Measurements from ENCODE around the gene CEP112.

Gene CEP112

DNA sequence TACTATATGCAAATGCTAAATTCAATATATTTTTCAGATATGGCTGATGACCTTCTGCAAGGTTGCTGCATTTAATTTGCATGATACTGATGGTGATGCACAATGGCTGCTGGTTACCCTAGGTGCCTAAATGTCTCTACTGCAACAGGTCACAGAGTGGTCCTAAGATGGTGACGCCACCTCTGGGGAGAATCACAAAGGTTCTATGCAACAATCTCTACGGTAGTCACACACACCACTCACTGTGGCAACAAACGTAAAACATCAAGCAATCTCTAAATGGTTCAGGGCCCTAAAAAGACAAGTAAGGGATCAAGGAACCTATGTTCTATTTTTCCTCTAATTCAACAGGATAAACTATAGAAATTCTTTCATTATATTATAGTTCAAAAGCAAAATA is 293.3 kb downstream of the CEP112 start:
- DNase-seq (ENCODE audit: insufficient read length, low spot score) (no peak), FAIRE-seq (no peak)
- TF ChIP-seq PAX5 (IDR thresholded peaks at IDR 0.05; ENCODE audit: insufficient read depth, low read length, severe bottlenecking) (no peak), TAF1 (IDR thresholded peaks at IDR 0.05; ENCODE audit: low read depth, low read length) (no peak), POLR2A (IDR thresholded peaks at IDR 0.05; ENCODE audit: low read depth, low read length) (no peak), POU2F2 (IDR thresholded peaks at IDR 0.05; ENCODE audit: low read depth, low read length) (no peak), SPI1 (IDR thresholded peaks at IDR 0.05; ENCODE audit: low read depth, low read length) (no peak)

DNA sequence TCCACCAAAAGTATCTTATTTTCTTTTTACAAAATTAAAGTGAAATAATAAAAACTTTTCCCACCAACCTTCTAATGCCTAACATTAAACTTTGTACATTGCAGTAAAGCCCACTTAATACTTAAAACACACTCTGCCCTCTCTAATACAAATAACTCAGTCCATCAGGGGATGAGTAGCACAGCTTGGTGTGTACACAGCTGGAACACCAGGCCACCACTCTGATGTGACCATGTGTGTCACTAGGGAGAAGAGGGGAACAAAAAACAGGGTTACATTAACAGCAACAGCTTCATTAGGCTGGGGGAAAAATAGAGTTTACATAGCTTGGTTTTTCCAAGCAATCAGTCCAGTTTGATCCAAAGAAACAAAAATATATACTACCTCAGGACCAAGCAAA is 295.0 kb downstream of the CEP112 start:
- FAIRE-seq = no peak
- TF ChIP-seq POLR2A (IDR thresholded peaks at IDR 0.05; ENCODE audit: low read depth, low read length) = no peak
- no peak for TF ChIP-seq POLR2AphosphoS5 (IDR thresholded peaks at IDR 0.05; ENCODE audit: low read depth, low read length)
- no peak for TF ChIP-seq PAX5 (IDR thresholded peaks at IDR 0.05; ENCODE audit: insufficient read depth, low read length, severe bottlenecking)
- no peak for TF ChIP-seq POU2F2 (IDR thresholded peaks at IDR 0.05; ENCODE audit: low read depth, low read length)
- TF ChIP-seq TAF1 (IDR thresholded peaks at IDR 0.05; ENCODE audit: low read depth, low read length) = no peak
- TF ChIP-seq SPI1 (IDR thresholded peaks at IDR 0.05; ENCODE audit: low read depth, low read length) = no peak
- DNase-seq (ENCODE audit: insufficient read length, low spot score) = no peak

DNA sequence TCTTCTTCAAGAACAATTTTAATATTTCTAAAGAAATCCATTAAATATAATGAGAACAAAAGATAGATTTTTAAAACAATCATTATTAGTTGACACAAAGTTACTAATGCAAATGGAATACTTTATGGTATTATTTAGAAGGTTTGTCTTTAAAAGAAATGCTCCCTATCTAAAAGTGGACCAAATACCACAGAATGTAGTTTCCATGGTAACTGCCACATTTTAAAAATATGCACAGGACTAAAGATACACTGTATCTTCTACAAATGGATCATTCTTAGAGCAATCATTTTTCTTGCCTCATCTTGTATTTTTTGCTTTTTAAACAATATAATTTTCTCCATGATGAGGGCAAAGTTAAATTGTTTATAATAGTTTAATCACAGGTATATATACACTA is 296.0 kb downstream of the CEP112 start:
- TF ChIP-seq TAF1 (IDR thresholded peaks at IDR 0.05; ENCODE audit: low read depth, low read length) (no peak), POLR2AphosphoS5 (IDR thresholded peaks at IDR 0.05; ENCODE audit: low read depth, low read length) (no peak), PAX5 (IDR thresholded peaks at IDR 0.05; ENCODE audit: insufficient read depth, low read length, severe bottlenecking) (no peak), SPI1 (IDR thresholded peaks at IDR 0.05; ENCODE audit: low read depth, low read length) (no peak)
- no peak for DNase-seq (ENCODE audit: insufficient read length, low spot score)
- no peak for FAIRE-seq

DNA sequence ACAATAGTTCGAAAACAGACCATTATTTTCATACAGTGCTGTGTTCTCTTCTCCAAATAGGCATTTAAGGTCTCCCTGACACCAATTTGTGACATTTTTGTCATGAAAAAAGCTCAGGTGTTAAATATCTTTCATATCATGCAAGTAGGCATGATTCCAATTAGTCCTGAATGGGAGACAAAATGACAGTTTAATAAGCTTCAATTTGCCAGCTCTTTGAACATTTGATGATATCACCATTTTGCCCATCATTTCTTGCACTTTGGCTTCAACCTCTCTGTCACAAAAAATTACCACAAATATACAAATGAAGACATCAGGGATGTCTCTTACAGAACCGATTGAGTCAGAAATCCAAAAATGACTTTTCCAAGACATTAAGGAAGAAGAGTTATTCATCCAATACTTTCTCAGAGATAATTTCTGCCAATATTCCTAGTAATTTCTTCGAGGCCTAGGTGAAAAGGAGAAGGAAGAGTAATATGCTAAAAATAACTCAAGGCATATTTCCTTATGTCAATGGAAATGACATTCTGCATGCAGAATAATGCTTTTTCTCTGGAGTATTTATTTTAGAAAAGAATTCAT is 298.1 kb downstream of the CEP112 start:
- no peak for TF ChIP-seq SPI1 (IDR thresholded peaks at IDR 0.05; ENCODE audit: low read depth, low read length)
- TF ChIP-seq TAF1 (IDR thresholded peaks at IDR 0.05; ENCODE audit: low read depth, low read length) = no peak
- no peak for TF ChIP-seq PAX5 (IDR thresholded peaks at IDR 0.05; ENCODE audit: insufficient read depth, low read length, severe bottlenecking)
- no peak for TF ChIP-seq POU2F2 (IDR thresholded peaks at IDR 0.05; ENCODE audit: low read depth, low read length)
- TF ChIP-seq POLR2AphosphoS5 (IDR thresholded peaks at IDR 0.05; ENCODE audit: low read depth, low read length) = no peak
- TF ChIP-seq POLR2A (IDR thresholded peaks at IDR 0.05; ENCODE audit: low read depth, low read length) = no peak
- DNase-seq (ENCODE audit: insufficient read length, low spot score) (no peak), FAIRE-seq (no peak)

DNA sequence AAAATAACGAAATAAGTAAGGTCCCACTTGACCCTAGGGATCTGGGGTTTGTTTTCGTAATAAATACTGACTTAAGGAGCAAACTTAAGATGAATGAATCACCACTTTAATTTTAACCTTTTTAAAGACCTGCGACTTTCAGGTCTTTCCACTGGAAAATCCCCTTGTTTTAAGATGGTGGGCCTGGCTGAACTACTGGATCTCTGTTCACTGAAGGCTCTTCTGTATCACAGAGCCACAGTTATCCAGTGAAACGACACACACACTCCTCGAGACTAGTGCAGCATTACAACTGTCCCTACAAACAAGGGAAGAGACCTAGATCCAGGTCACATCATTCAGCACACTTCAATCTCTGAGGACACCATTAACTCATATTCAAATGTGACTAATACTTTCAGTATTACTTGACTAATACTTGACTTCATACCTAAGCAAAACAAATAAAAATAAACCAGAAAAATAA is 299.0 kb downstream of the CEP112 start:
- DNase-seq (ENCODE audit: insufficient read length, low spot score) = no peak
- TF ChIP-seq PAX5 (IDR thresholded peaks at IDR 0.05; ENCODE audit: insufficient read depth, low read length, severe bottlenecking) = no peak
- no peak for TF ChIP-seq SPI1 (IDR thresholded peaks at IDR 0.05; ENCODE audit: low read depth, low read length)
- no peak for TF ChIP-seq POU2F2 (IDR thresholded peaks at IDR 0.05; ENCODE audit: low read depth, low read length)
- TF ChIP-seq TAF1 (IDR thresholded peaks at IDR 0.05; ENCODE audit: low read depth, low read length) = no peak
- no peak for TF ChIP-seq POLR2AphosphoS5 (IDR thresholded peaks at IDR 0.05; ENCODE audit: low read depth, low read length)
- TF ChIP-seq POLR2A (IDR thresholded peaks at IDR 0.05; ENCODE audit: low read depth, low read length) = no peak
- FAIRE-seq = no peak

DNA sequence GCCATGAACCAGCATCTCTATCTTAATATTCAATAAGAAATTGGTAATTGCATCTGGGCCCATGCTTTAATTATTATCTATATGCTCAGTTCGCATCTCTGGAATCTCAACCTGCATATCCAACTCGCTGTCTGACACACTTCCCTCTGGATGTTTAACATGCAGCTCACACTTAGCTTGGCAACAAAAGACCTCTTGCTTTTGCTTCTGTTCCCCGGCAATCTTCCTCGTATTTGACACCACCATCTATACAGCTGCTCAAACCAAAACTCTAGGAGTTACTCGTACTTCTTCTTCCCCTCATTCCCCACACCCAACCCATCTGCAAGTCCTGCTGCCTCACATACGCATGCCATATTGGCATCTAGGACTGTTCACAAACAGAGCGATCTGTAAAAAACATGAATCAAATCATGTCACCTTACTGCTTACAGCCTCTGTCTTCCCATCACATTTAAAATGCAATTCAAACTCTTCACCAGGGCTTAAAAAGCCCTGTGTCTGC is 300.6 kb downstream of the CEP112 start:
- FAIRE-seq = no peak
- TF ChIP-seq TAF1 (IDR thresholded peaks at IDR 0.05; ENCODE audit: low read depth, low read length) (no peak), SPI1 (IDR thresholded peaks at IDR 0.05; ENCODE audit: low read depth, low read length) (no peak), POLR2AphosphoS5 (IDR thresholded peaks at IDR 0.05; ENCODE audit: low read depth, low read length) (no peak), POU2F2 (IDR thresholded peaks at IDR 0.05; ENCODE audit: low read depth, low read length) (no peak), POLR2A (IDR thresholded peaks at IDR 0.05; ENCODE audit: low read depth, low read length) (no peak), PAX5 (IDR thresholded peaks at IDR 0.05; ENCODE audit: insufficient read depth, low read length, severe bottlenecking) (no peak)
- DNase-seq (ENCODE audit: insufficient read length, low spot score) = no peak

DNA sequence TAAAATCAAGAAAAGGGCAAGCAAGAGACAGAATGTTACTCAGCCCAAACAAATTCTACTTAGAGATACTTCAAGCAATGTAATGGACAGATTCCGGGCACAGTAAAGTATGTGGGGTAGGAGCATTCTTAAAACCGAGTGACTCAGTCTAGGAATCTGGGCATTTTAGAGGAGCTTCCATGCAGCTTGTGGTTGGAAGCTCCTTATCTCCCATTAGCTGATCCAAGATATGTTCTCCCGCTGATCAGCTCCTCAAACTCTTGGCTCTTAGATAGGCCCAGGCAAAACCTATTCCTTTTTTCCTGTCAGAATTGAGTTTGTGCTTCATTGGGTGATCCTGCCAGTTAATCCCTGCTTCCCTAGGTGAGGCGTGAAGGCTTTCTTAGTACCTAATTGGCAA is 303.3 kb downstream of the CEP112 start:
- DNase-seq (ENCODE audit: insufficient read length, low spot score) (no peak), FAIRE-seq (no peak)
- TF ChIP-seq SPI1 (IDR thresholded peaks at IDR 0.05; ENCODE audit: low read depth, low read length) (no peak), POU2F2 (IDR thresholded peaks at IDR 0.05; ENCODE audit: low read depth, low read length) (no peak), POLR2AphosphoS5 (IDR thresholded peaks at IDR 0.05; ENCODE audit: low read depth, low read length) (no peak), PAX5 (IDR thresholded peaks at IDR 0.05; ENCODE audit: insufficient read depth, low read length, severe bottlenecking) (no peak), TAF1 (IDR thresholded peaks at IDR 0.05; ENCODE audit: low read depth, low read length) (no peak), POLR2A (IDR thresholded peaks at IDR 0.05; ENCODE audit: low read depth, low read length) (no peak)

DNA sequence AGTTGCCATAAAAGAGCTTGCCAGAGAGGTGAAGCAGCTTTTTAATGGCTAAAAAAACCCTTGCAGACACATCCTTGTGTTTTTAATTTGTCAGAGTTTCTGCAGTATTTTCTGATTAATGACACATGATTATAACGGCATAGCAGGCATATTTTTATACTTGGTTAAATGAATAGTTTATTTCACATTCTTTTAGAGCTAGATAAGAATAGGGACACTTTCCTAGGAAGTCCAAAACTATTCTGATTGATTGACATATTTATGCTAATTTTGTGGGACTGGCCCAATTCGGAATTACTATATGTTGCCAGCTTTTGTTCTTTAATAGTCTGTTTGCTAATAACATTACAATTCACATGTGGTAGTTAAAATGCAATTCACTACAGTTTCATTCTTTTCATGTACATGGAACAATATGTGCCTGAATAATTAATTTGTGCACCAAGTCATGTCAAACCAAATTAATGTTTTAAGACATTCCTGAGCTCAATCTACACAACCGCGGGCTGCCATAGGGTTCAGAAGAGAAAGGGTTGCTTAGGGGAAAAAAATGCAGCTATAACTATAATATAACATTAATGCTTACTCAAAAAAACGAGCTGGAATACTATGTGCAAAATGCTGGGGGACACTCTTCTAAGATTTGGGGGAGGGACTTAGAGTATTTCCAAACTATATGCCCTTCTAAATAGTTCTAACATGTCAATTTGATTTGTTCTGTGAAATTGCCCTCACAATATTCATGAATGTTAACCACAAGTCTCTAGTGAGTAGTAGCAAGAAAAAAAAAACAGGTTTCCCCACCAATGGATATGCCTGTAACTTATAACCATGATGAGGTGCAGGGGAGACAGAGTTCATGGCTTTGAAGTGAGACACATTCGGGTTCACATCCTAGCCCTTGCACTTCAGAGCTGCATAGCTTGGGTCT is 305.4 kb downstream of the CEP112 start:
- TF ChIP-seq POLR2AphosphoS5 (IDR thresholded peaks at IDR 0.05; ENCODE audit: low read depth, low read length) (no peak), POLR2A (IDR thresholded peaks at IDR 0.05; ENCODE audit: low read depth, low read length) (no peak), PAX5 (IDR thresholded peaks at IDR 0.05; ENCODE audit: insufficient read depth, low read length, severe bottlenecking) (no peak), TAF1 (IDR thresholded peaks at IDR 0.05; ENCODE audit: low read depth, low read length) (no peak), SPI1 (IDR thresholded peaks at IDR 0.05; ENCODE audit: low read depth, low read length) (no peak), POU2F2 (IDR thresholded peaks at IDR 0.05; ENCODE audit: low read depth, low read length) (no peak)
- DNase-seq (ENCODE audit: insufficient read length, low spot score) (no peak), FAIRE-seq (no peak)

Data from GM12891 (cell line).